K562 (cell line): ENCODE results near the gene ZNF500.

Experiments used
- CBX3 ChIP-seq, 2 experiments: IDR thresholded peaks; 1 replicate in 1 of 2; 2 replicates in 1 of 2; pipeline ENCODE4 v1.6.1; 2012; ENCODE audit warnings: inconsistent platforms in 2 of 2, low read length in 2 of 2, borderline replicate concordance in 1 of 2, control low read depth in 1 of 2
- CTCF ChIP-seq, 3 experiments: IDR thresholded peaks in 2 of 3; conservative IDR thresholded peaks in 1 of 3; 2 replicates each; pipeline ENCODE4 v1.5.1; 2011 to 2012; ENCODE audit warnings: low read length in 3 of 3, mild to moderate bottlenecking in 3 of 3, control low read depth in 2 of 3, improper control_type of control experiment in 1 of 3, inconsistent platforms in 1 of 3, low read depth in 1 of 3, mixed read lengths in 1 of 3, moderate library complexity in 1 of 3; ENCODE audit not compliant: insufficient read depth in 2 of 3
- KLF10 ChIP-seq: fragments of 250-450 bp; sonication (Bioruptor Pico); IDR thresholded peaks from 2 replicates; pipeline ENCODE4 v1.6.1; 2021; ENCODE audit warnings: matching md5 sums
- SRSF3 ChIP-seq: fragments of 200-400 bp; formaldehyde crosslinking; IDR thresholded peaks from 2 replicates; pipeline ENCODE4 v1.6.1; 2016; ENCODE audit warnings: mild to moderate bottlenecking, low read length, moderate library complexity; ENCODE audit not compliant: insufficient read depth
- ZBTB9 ChIP-seq: fragments of 450-650 bp; formaldehyde crosslinking; IDR thresholded peaks from 2 replicates; pipeline ENCODE4 v1.4.0; 2020; ENCODE audit warnings: mild to moderate bottlenecking, moderate library complexity
- ZNF124 ChIP-seq: sonication (generic); formaldehyde crosslinking; IDR thresholded peaks from 2 replicates; pipeline ENCODE4 v1.8.1; 2022; ENCODE audit warnings: missing genetic modification reagents
- TF ChIP-seq, protein P1 (sequence below): sonication (generic); formaldehyde crosslinking; IDR thresholded peaks from 2 replicates; pipeline ENCODE4 v1.8.0; 2022; ENCODE audit warnings: missing genetic modification reagents, mild to moderate bottlenecking, borderline replicate concordance
- TF ChIP-seq, protein P2 (sequence below): fragments of 450-650 bp; conservative IDR thresholded peaks from 2 replicates; pipeline ENCODE4 v1.6.1; 2016; ENCODE audit warnings: missing genetic modification characterization, low read depth, mild to moderate bottlenecking, control low read depth, missing compliant biosample characterization
- TF ChIP-seq, protein P3 (sequence below), 2 experiments: fragments of 450-650 bp; IDR thresholded peaks; 2 replicates each; pipeline ENCODE4 v1.6.1; 2016

GRCh38 chr16:4777339-4778049 is 10.5 kb upstream of the ZNF500 start:
- no peak for TF ChIP-seq KLF10 (CRISPR knock-in tag)
- TF ChIP-seq ZBTB9 (CRISPR knock-in tag): no peak
- TF ChIP-seq CBX3 (IDR thresholded peaks at IDR 0.05; ENCODE audit: borderline replicate concordance in 1 of 2, low read length in 2 of 2): no peak
- TF ChIP-seq CTCF (IDR thresholded peaks at IDR 0.05 in 2 of 3, conservative IDR thresholded peaks at IDR 0.05 in 1 of 3; ENCODE audit: insufficient read depth in 2 of 3, low read depth in 1 of 3, low read length in 3 of 3): no peak
- TF ChIP-seq SRSF3: no peak
- TF ChIP-seq, protein P1, sequence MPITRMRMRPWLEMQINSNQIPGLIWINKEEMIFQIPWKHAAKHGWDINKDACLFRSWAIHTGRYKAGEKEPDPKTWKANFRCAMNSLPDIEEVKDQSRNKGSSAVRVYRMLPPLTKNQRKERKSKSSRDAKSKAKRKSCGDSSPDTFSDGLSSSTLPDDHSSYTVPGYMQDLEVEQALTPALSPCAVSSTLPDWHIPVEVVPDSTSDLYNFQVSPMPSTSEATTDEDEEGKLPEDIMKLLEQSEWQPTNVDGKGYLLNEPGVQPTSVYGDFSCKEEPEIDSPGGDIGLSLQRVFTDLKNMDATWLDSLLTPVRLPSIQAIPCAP: no peak
- TF ChIP-seq, protein P2, sequence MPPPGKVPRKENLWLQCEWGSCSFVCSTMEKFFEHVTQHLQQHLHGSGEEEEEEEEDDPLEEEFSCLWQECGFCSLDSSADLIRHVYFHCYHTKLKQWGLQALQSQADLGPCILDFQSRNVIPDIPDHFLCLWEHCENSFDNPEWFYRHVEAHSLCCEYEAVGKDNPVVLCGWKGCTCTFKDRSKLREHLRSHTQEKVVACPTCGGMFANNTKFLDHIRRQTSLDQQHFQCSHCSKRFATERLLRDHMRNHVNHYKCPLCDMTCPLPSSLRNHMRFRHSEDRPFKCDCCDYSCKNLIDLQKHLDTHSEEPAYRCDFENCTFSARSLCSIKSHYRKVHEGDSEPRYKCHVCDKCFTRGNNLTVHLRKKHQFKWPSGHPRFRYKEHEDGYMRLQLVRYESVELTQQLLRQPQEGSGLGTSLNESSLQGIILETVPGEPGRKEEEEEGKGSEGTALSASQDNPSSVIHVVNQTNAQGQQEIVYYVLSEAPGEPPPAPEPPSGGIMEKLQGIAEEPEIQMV (tag): no peak
- TF ChIP-seq, protein P3, sequence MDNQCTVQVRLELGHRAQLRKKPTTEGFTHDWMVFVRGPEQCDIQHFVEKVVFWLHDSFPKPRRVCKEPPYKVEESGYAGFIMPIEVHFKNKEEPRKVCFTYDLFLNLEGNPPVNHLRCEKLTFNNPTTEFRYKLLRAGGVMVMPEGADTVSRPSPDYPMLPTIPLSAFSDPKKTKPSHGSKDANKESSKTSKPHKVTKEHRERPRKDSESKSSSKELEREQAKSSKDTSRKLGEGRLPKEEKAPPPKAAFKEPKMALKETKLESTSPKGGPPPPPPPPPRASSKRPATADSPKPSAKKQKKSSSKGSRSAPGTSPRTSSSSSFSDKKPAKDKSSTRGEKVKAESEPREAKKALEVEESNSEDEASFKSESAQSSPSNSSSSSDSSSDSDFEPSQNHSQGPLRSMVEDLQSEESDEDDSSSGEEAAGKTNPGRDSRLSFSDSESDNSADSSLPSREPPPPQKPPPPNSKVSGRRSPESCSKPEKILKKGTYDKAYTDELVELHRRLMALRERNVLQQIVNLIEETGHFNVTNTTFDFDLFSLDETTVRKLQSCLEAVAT (IDR thresholded peaks at IDR 0.05): no peak
- no peak for TF ChIP-seq ZNF124 (CRISPR knock-in tag)
